ENCODE data around the gene RTBDN. TPM values are rescaled to one million over a fixed set of nuclear protein-coding genes. Genes with fewer than 3 reads are reported as not detected.

RTBDN gene
- total and polyA plus RNA-seq, 10 of the 15 experiments (the other 5 are each of a cell fraction or from before 2014, with no cell fraction given) = 0.45 TPM; not detected in 9

DNA sequence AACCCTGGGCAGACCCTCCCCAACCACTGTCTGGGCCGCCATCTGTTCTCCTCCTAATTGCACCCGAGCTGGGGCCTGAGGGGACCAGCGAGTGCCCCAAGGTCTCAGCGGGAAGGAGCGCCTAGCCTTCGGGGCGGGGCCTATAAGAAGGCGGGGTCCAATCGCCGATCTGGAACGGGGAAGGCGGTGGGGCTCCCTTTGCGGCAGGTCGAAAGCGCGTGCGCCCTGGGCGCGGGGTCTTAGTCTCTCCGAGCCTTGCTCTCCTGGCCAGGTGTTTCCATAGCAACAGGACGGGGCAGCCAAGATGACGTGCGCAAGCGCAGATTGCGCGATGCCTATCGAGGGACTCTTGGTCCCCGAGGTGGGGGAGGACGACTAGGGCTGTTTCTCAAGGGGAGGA is 6.7 kb upstream of the RTBDN start:
- Histone ChIP-seq H3K36me3 (ENCODE audit: control insufficient read depth in 2 of 2, insufficient read depth in 2 of 2, low read length in 1 of 2) (no peaks in the 10 kb centered on the region), H3K4me3 (peak overlapping the region; percentile 51; the same call in 1 of the 2 replicates), H3K27ac (ENCODE audit: control insufficient read depth, insufficient read depth) (no peak overlapping the region), H4K20me1 (ENCODE audit: control insufficient read depth, insufficient read depth) (no peaks in the 10 kb centered on the region; the same call in 1 of the 2 replicates), H3K4me1 (ENCODE audit: control insufficient read depth, insufficient read depth, low read length) (peaks cover 5% of the 10 kb centered on the region; the same call in 1 of the 2 replicates), H3K9ac (ENCODE audit: control insufficient read depth, insufficient read depth, low read length) (no peak overlapping the region; the same call in 1 of the 2 replicates), H3K27me3 (replicated peaks in 1 of 2; ENCODE audit: control insufficient read depth in 2 of 2, insufficient read depth in 2 of 2, low read length in 1 of 2) (peaks cover 0 to 20% of the 10 kb centered on the region in 2 experiments), H3K79me2 (ENCODE audit: control insufficient read depth, insufficient read depth, low read length) (no peaks in the 10 kb centered on the region), H3K4me2 (ENCODE audit: control insufficient read depth, insufficient read depth) (peak overlapping the region; percentile 15), H3K9me3 (replicated peaks; ENCODE audit: control insufficient read depth, insufficient read depth, low read length) (no peaks in the 10 kb centered on the region; the same call in 1 of the 3 replicates), H2AFZ (ENCODE audit: control insufficient read depth, low read depth, low read length) (peak overlapping the region; percentile 25; the same call in 1 of the 2 replicates)
- DNase-seq (ENCODE audit: low read depth, low spot score) (no peak), ATAC-seq (peak; percentile 20), FAIRE-seq (no peak)
- SMC1A ChIA-PET (ENCODE audit: uncharacterized antibody, unreplicated experiment) = interaction anchor here (0.8 kb wide), 1 partner anchor 75 kb away, joined by 4 read pairs; no protein-coding TSS in a partner anchor
- POLR2A ChIA-PET = no interaction called here
- TF ChIP-seq ZNF384 (IDR thresholded peaks at IDR 0.05; ENCODE audit: borderline replicate concordance, low read depth, low read length) (no peak), YBX1 (IDR thresholded peaks at IDR 0.05) (no peak), BMI1 (IDR thresholded peaks at IDR 0.05; ENCODE audit: borderline replicate concordance) (peak; percentile 87), BHLHE40 (IDR thresholded peaks at IDR 0.05; ENCODE audit: borderline replicate concordance in 1 of 2, low read depth in 2 of 2, low read length in 1 of 2) (no peak), PAX5 (IDR thresholded peaks at IDR 0.05; ENCODE audit: borderline replicate concordance, low read depth, low read length) (no peak), RAD51 (IDR thresholded peaks at IDR 0.05) (no peak), ZBTB11 (CRISPR knock-in tag; IDR thresholded peaks at IDR 0.05) (no peak)
- TF ChIP-seq, protein P1, sequence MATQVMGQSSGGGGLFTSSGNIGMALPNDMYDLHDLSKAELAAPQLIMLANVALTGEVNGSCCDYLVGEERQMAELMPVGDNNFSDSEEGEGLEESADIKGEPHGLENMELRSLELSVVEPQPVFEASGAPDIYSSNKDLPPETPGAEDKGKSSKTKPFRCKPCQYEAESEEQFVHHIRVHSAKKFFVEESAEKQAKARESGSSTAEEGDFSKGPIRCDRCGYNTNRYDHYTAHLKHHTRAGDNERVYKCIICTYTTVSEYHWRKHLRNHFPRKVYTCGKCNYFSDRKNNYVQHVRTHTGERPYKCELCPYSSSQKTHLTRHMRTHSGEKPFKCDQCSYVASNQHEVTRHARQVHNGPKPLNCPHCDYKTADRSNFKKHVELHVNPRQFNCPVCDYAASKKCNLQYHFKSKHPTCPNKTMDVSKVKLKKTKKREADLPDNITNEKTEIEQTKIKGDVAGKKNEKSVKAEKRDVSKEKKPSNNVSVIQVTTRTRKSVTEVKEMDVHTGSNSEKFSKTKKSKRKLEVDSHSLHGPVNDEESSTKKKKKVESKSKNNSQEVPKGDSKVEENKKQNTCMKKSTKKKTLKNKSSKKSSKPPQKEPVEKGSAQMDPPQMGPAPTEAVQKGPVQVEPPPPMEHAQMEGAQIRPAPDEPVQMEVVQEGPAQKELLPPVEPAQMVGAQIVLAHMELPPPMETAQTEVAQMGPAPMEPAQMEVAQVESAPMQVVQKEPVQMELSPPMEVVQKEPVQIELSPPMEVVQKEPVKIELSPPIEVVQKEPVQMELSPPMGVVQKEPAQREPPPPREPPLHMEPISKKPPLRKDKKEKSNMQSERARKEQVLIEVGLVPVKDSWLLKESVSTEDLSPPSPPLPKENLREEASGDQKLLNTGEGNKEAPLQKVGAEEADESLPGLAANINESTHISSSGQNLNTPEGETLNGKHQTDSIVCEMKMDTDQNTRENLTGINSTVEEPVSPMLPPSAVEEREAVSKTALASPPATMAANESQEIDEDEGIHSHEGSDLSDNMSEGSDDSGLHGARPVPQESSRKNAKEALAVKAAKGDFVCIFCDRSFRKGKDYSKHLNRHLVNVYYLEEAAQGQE (IDR thresholded peaks at IDR 0.05; ENCODE audit: low read depth, low read length) = no peak
- in situ Hi-C loops (cut with MboI) (no loop called here), intact Hi-C loops (cut with micrococcal nuclease; ENCODE audit: unreplicated experiment) (no loop called here)
- no TSS peak for BruUV-seq (replicated peaks)
- CTCF ChIA-PET = no interaction called here
- 40% methylated on average over 28 of the region's 29 CpGs for WGBS (ENCODE audit: insufficient coverage, insufficient replicate concordance, low lambda C conversion rate, missing lambda C conversion rate)
- RAD21 ChIA-PET (ENCODE audit: unreplicated experiment) = no interaction called here
